HL-60/S4 treated with phorbol 12-myristate 13-acetate at 8.2 ng/mL for 4 days and 3 days (cell line): ENCODE results near the gene SBF1.

ENCODE experiments used
- in situ Hi-C: fragments of 300-500 bp; cut with MboI; formaldehyde crosslinking; loops from 2 replicates; pipeline ENCODE4 v1.15.0; 2022; ENCODE audit warnings: low sequenced_read_pairs

The SBF1 gene

GRCh38 chr22:50506611-50507420 lies 32.0 kb upstream of the SBF1 start:
- in situ Hi-C loops = no loop called here

DNA sequence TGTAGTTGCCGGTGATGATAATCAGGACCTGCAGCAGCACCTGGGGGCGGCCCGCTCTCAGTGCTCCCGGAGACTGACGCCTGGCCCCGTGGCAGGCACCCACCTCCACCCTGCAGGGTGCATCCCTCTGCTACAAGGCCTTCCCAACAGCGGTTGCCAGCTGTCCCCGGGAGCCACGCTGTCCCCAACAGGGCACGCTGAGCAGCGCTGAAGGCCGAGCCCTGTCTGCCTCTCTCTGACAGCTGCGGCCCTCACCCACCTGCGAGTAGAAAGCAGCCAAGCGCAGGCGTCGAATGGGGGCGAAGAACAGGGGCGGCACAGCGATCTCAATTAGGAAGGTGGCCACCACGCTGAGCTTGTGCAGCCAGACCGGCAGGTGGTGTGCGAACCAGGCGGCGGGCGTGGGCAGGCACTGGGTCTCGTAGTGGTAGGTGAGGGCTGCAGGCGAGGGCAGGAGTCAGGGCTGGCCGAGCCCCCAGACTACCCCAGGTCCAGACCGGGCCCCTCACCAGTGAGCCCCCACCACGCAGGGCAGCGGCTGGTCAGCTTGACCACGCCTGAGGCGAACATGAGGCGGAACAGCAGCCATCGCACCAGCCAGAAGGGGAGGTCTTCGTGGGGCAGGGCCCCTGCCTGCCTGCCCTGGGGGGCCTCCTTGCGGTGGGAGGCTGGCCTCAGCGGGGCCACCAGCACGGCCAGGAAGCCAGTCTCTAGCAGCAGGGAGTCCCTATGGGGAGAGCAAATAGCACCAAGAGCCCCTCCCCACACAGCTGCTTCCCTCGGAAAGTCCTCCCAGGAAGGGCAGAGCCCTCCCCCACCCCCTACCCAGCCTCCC lies 31.2 kb upstream of the SBF1 start:
- in situ Hi-C loops = no loop called here

- in situ Hi-C loops = no loop called here
Measured at GRCh38 chr22:50505276-50505775, 30.5 kb upstream of the SBF1 start.

GRCh38 chr22:50504369-50505211 lies 29.8 kb upstream of the SBF1 start:
- in situ Hi-C loops = no loop called here

GRCh38 chr22:50503475-50504145 lies 28.8 kb upstream of the SBF1 start:
- in situ Hi-C loops = no loop called here

- in situ Hi-C loops = no loop called here
Measured at GRCh38 chr22:50502628-50503474, 28.0 kb upstream of the SBF1 start.

DNA sequence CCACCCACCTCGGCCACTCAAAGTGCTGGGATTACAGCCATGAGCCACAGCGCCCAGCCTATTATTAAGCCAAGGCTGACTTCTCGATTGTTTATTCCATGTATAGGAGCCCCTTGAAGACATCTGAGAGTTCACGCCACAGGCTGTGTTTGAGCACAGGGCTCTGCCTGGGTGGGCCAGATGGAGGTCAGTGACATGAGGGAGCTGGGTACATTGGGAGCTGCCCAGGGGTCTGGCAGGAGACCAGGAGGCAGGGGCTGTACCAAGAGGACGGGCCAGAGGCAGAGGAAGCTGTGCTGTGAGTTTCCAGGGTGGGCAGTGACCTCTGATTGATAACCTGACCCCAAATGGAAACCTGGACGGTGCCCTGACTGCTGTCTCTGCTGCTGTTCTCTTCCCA lies 27.3 kb upstream of the SBF1 start:
- in situ Hi-C loops = no loop called here

DNA sequence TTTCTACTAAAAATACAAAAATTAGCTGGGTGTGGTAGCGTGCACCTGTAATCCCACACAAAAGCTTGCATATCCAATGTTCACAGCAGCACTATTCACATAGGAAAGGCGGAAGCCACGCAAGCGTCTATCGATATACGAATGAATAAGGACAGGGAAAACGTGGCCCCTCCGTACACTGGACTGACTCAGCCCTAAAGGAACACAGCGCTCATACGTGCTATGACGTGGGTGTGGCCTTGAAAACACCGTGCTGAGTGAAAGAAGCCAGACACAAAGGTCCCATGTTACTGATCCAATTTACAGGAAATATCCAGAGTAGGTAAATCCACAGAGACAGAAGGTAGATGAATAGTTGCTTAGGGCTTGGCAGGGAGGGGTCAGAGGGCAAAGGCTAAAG lies 25.6 kb upstream of the SBF1 start:
- in situ Hi-C loops = no loop called here

DNA sequence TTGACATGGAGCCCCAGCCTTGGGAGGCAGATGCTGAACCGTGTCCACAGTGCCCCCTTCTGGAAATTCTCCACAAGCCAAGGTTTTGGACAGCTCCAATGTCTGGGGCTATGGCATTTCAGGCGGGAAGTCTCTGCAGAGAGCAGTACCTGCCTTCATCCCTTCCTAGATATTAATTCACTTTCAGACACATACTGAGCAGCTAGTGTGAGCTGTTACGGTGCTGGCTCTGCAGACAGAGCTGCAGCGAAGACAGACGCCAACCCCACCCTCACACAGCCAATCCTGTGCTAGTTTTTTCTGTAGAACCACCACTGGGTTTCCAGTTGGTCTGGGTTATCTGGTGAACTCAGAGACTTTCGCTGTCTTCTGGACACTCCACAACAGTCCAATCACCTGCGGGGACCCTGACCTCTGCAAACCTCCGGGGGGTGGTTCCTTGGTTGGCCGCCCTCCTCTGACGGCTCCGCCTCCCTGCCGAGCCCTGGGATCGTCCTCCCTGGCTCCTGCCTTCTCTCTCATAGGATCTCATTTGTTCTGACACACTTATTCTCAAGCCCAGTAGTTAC lies 23.6 kb upstream of the SBF1 start:
- in situ Hi-C loops = no loop called here

DNA sequence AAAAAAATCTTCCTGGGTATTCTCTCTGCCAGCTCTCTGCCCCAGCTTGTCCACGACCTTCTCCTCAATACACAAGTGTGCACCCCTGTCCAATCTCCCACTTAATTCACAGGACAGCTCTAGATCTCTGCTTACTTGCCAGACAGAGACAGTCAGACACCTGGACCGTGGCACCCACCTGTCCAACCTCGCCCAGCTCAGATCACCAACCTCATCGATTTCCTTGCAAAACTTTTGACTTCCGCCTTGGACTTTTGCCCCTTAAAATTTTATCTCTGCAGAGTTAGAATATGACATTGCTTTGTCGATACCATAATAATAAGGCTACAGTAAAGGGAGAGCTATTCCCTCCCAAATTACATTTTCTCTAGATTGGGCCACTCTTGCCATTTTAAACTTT lies 22.3 kb upstream of the SBF1 start:
- in situ Hi-C loops = no loop called here

DNA sequence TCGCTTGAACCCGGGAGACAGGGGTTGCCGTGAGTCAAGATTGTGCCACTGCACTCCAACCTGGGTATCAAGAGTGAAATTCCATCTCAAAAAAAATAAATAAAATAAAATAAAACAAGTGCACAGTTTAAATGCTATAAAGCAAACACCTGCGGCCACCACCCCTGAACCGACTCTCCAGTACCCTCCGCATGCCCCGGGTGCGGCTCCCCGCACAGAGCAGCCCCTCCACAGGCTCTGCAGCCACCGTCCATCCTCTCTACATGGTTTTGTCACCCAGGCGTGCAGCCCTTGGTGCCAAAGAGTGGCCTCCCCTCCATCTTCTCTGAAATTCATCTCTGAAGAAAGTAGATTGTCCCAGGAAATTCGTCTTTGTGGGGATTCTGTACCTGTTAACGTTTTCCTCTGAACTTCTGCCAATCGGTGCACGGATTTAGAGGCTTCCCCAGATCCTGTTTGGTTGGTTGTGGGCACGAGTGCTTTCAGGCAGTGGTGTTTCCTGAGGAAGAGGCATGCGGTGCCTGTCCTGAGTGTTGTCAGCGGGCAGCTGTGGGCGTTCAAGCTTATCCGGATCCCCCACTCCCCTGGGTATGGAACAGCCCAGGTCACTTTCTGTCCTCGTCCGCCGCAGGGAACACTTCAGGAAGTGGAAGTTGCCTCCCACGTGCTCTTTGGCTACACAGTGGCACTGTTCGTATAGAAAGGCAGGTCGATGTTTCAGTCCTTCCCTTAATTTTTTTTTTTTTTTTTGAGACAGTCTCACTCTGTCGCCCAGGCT lies 15.9 kb upstream of the SBF1 start:
- in situ Hi-C loops = no loop called here

- in situ Hi-C loops = no loop called here
Measured at GRCh38 chr22:50489363-50490243, 14.8 kb upstream of the SBF1 start.

GRCh38 chr22:50488886-50489285 lies 14.1 kb upstream of the SBF1 start:
- in situ Hi-C loops = no loop called here

GRCh38 chr22:50488006-50488677 lies 13.3 kb upstream of the SBF1 start:
- in situ Hi-C loops = no loop called here

DNA sequence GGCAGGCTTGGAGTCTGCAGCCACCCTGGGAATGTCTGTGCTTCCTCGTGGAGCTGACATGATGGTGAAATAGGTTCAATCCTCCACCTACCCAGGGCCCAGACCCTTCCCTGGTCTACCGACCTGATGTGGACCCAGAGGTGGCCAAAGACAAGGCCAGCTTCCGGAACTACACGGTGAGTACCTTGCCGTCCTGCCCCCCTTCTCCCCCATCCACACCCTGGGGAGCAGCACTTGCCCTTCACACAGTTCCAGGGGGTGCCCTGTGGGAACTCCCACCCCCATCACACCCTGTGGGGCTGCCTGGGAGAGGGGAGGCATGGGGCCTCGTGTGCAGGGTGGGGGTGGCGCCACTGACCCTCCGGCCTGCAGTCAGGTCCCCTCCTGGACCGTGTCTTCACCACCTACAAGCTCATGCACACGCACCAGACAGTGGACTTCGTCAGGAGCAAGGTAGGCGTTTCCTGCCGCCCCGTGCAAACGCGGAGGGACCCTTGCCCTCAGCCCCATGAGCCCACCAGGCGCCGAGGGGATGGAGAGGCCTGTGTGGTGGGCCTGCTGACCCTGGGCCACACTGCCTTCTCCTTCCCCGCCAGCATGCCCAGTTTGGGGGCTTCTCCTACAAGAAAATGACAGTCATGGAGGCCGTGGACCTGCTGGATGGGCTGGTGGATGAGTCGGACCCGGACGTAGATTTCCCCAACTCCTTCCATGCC lies 12.6 kb upstream of the SBF1 start:
- in situ Hi-C loops = no loop called here

DNA sequence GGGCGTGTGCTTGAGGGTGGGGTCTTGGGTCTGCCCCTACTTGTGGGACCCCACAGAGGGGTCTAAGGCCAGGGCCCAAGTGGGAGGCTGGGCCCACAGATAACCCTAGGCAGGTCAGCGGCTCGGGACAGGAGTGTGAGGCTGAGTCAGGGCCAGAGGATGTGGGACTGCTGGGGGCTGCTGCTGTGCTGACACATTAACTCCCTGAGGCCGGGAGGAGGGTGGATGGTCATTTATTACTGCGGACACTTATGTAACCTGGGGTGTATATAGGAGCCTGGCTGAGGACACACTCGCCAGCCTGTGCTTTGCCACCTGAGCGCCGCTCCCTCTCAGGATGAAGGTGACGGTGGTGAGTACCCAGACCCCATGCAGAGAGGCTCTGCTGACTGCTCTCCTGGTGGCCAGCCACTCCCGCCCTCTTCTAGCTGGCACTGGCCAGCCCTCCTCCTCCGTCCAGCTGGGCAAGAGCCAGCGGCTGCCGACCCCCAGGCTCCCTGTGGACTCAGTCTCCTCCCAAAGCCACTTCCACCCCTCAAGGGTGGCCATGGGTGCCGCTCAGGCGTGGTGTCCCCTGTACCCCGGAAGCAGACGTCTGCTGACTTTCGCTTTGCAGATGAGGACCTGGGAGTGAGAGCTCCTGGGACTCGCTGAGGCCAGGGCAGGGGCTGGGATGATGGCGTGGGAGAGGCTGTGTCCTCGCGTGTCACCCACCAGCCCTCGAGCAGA lies 11.9 kb upstream of the SBF1 start, which contains the start of gene MIOX:
Gene MIOX, plus strand, starts transcription at position 299 of the 729 bp plus-strand sequence. Its CDS starts 39 bp downstream, at position 338.
- in situ Hi-C loops = no loop called here
